Epithelial cell of esophagus (primary cell): ENCODE data around the gene AK8.
A peak's percentile ranks its signal among the peaks of the same experiment; 100 is the strongest.

Experiments
- DNase-seq: peaks from one replicate; pipeline ENCODE4 v3.0.0; 2010; ENCODE audit warnings: low read depth
- H3K4me3 ChIP-seq: 2 replicates; pipeline ENCODE4 v1.5.1; 2011; ENCODE audit warnings: mild to moderate bottlenecking, low read length, control low read depth
- CTCF ChIP-seq: IDR thresholded peaks from 2 replicates; pipeline ENCODE4 v1.5.1; 2011; ENCODE audit warnings: low read depth, mild to moderate bottlenecking, low read length, control low read depth, inconsistent platforms; ENCODE audit not compliant: insufficient read depth; ENCODE audit errors: missing control alignments

Gene AK8

GRCh38 chr9:132853482-132853881 is 24.6 kb downstream of the AK8 start:
- DNase-seq = no peak
- no peak for TF ChIP-seq CTCF
- no peak overlapping the region for H3K4me3 ChIP-seq

GRCh38 chr9:132849185-132849706 is 28.8 kb downstream of the AK8 start:
- peak; percentile 7 for DNase-seq
- H3K4me3 ChIP-seq = no peak overlapping the region
- TF ChIP-seq CTCF = no peak

- DNase-seq = no peak
- H3K4me3 ChIP-seq = no peak overlapping the region
- no peak for TF ChIP-seq CTCF
Observed at GRCh38 chr9:132846918-132847515, 31.1 kb downstream of the AK8 start.

GRCh38 chr9:132846109-132846917 is 31.8 kb downstream of the AK8 start:
- DNase-seq = no peak
- no peak for TF ChIP-seq CTCF

GRCh38 chr9:132842124-132843044 is 35.7 kb downstream of the AK8 start:
- no peak for DNase-seq
- no peak overlapping the region for H3K4me3 ChIP-seq
- no peak for TF ChIP-seq CTCF

More at GRCh38 chr9:132846109-132846917, 31.8 kb downstream of the AK8 start:
- no peak overlapping the region for H3K4me3 ChIP-seq

GRCh38 chr9:132840980-132841379 is 37.1 kb downstream of the AK8 start:
- no peak for TF ChIP-seq CTCF
- H3K4me3 ChIP-seq = no peak overlapping the region
- DNase-seq = no peak
